ENCODE measurements around the gene DHCR7.

GRCh38 chr11:71456294-71456693, 8.1 kb upstream of the DHCR7 start:
- TF ChIP-seq CTCF (IDR thresholded peaks at IDR 0.05) = no peak
- no peak for TF ChIP-seq POLR2A (IDR thresholded peaks at IDR 0.05; ENCODE audit: low read depth)
- TF ChIP-seq EP300 (IDR thresholded peaks at IDR 0.05) = no peak
